ENCODE measurements around the gene STK36. TPM values are rescaled to one million over a fixed set of nuclear protein-coding genes. Genes with fewer than 3 reads are reported as not detected.

STK36 gene
- total RNA-seq, 1 donor from 2014 or later, result 29.2 TPM

GRCh38 chr2:218642786-218643185 is 29.1 kb upstream of the STK36 start:
- TF ChIP-seq, protein P1, sequence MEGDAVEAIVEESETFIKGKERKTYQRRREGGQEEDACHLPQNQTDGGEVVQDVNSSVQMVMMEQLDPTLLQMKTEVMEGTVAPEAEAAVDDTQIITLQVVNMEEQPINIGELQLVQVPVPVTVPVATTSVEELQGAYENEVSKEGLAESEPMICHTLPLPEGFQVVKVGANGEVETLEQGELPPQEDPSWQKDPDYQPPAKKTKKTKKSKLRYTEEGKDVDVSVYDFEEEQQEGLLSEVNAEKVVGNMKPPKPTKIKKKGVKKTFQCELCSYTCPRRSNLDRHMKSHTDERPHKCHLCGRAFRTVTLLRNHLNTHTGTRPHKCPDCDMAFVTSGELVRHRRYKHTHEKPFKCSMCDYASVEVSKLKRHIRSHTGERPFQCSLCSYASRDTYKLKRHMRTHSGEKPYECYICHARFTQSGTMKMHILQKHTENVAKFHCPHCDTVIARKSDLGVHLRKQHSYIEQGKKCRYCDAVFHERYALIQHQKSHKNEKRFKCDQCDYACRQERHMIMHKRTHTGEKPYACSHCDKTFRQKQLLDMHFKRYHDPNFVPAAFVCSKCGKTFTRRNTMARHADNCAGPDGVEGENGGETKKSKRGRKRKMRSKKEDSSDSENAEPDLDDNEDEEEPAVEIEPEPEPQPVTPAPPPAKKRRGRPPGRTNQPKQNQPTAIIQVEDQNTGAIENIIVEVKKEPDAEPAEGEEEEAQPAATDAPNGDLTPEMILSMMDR (IDR thresholded peaks at IDR 0.05), result no peak
- POLR2A ChIA-PET, result no interaction called here
- no peaks in the 10 kb centered on the region for H3K27me3 Mint-ChIP-seq
- H3K36me3 Mint-ChIP-seq (ENCODE audit: low read depth), result peaks cover 80% of the 10 kb centered on the region
- no peak overlapping the region for H3K4me3 Mint-ChIP-seq
- ATAC-seq (ENCODE audit: low read depth), result no peak
- intact Hi-C loops (cut with micrococcal nuclease), result no loop called here
- no peaks in the 10 kb centered on the region for H3K9me3 Mint-ChIP-seq
- no peaks in the 10 kb centered on the region for H3K4me1 Mint-ChIP-seq
- H3K27ac Mint-ChIP-seq, result no peak overlapping the region
- no peak for DNase-seq
- CTCF ChIA-PET, result no interaction called here

DNA sequence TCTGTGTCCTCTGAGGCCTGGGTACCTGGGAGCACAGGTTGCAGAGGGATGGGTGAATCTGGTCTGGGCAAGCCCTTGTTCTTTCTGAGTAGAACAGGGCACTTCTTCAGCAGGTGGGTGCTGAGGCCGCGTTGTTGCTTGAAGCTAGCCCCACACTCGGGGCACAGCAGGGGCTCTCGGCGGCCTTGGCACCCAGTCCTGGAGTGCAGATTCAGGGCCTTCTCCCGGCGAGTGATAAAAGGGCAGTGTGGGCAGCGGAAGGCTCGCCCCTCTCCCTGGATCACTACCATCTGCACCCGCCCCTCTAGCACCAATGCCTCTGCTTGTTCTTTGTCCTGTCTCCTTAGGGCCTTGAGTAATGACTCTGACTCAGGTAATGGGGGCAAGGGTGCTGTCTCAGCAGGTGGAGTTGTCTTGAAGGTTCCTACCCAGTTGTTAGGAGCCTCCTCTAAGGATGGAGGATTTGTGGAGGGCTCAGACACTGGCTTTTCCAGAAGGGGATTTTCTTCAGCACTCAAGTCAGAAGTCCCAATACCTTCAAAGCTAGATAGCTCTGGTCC is 28.1 kb upstream of the STK36 start:
- Mint-ChIP-seq H3K27me3 (no peaks in the 10 kb centered on the region), H3K36me3 (ENCODE audit: low read depth) (peaks cover 80% of the 10 kb centered on the region), H3K4me3 (no peak overlapping the region), H3K9me3 (no peaks in the 10 kb centered on the region), H3K27ac (no peak overlapping the region), H3K4me1 (no peaks in the 10 kb centered on the region)
- DNase-seq (no peak), ATAC-seq (ENCODE audit: low read depth) (no peak)
- intact Hi-C loops (cut with micrococcal nuclease), result no loop called here
- ChIA-PET POLR2A (no interaction called here), CTCF (no interaction called here)
- TF ChIP-seq, protein P1 (IDR thresholded peaks at IDR 0.05), result no peak

DNA sequence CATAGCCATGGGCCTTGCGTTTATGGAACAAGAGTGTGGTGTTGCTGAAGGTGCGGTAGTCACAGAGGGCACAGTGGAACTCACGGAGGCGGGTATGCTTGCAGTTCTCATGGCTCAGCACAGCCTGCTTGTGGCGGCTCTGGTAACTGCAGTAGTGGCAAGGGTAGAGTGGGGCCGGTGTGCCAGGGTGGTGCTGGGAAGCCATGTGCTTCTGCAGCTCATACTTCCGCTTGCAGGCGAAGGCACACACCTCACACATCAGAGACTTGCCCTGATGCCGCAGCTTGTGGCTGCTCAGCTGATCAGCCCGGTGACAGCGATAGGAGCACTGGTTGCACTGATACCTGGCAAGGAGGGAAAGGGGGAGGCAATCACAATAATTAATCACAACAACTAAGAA is 27.2 kb upstream of the STK36 start:
- Mint-ChIP-seq H3K4me1 (no peaks in the 10 kb centered on the region), H3K9me3 (no peaks in the 10 kb centered on the region), H3K27ac (no peak overlapping the region), H3K4me3 (no peak overlapping the region), H3K27me3 (no peaks in the 10 kb centered on the region), H3K36me3 (ENCODE audit: low read depth) (peaks cover 81% of the 10 kb centered on the region)
- TF ChIP-seq, protein P1 (IDR thresholded peaks at IDR 0.05), result no peak
- ChIA-PET POLR2A (no interaction called here), CTCF (no interaction called here)
- intact Hi-C loops (cut with micrococcal nuclease), result loop anchor here (5.0 kb wide), 1 partner anchor 352 kb away; the partner anchor contains the start of gene TMBIM1
- DNase-seq, result no peak
- ATAC-seq (ENCODE audit: low read depth), result no peak

- ATAC-seq (ENCODE audit: low read depth) (no peak), DNase-seq (no peak)
- no peak overlapping the region for H3K27ac Mint-ChIP-seq
- no peaks in the 10 kb centered on the region for H3K4me1 Mint-ChIP-seq
- no peaks in the 10 kb centered on the region for H3K27me3 Mint-ChIP-seq
- TF ChIP-seq, protein P1 (IDR thresholded peaks at IDR 0.05), result no peak
- no peak overlapping the region for H3K4me3 Mint-ChIP-seq
- peaks cover 83% of the 10 kb centered on the region for H3K36me3 Mint-ChIP-seq (ENCODE audit: low read depth)
- intact Hi-C loops (cut with micrococcal nuclease), result loop anchor here (5.0 kb wide), 1 partner anchor 353 kb away; the partner anchor contains the start of gene TMBIM1
- no peaks in the 10 kb centered on the region for H3K9me3 Mint-ChIP-seq
- ChIA-PET CTCF (no interaction called here), POLR2A (interaction anchor here (0.5 kb wide), 1 partner anchor 45 kb away, joined by 5 read pairs; no protein-coding TSS in a partner anchor)
These were observed 26.8 kb upstream of the STK36 start for GRCh38 chr2:218645126-218645525.

- H3K4me3 Mint-ChIP-seq, result no peak overlapping the region
- ChIA-PET CTCF (interaction anchor here (0.9 to 2.5 kb wide), 8 partner anchors 10 to 241 kb away, joined by 3 to 15 read pairs (median 4); partner anchors contain the start of genes BCS1L and ZNF142), POLR2A (interaction anchor here (1.5 kb wide), 1 partner anchor 11 kb away, joined by 4 read pairs; the partner anchor contains the start of genes BCS1L and ZNF142)
- H3K4me1 Mint-ChIP-seq, result no peaks in the 10 kb centered on the region
- no peak overlapping the region for H3K27ac Mint-ChIP-seq
- H3K9me3 Mint-ChIP-seq, result no peaks in the 10 kb centered on the region
- intact Hi-C loops (cut with micrococcal nuclease), result loop anchor here (1.0 to 5.0 kb wide), 5 partner anchors 11 to 462 kb away; partner anchors contain the start of genes BCS1L, TMBIM1 and ZNF142
- ATAC-seq (ENCODE audit: low read depth) (peak; percentile 88), DNase-seq (peak; percentile 36)
- no peaks in the 10 kb centered on the region for H3K27me3 Mint-ChIP-seq
- H3K36me3 Mint-ChIP-seq (ENCODE audit: low read depth), result peaks cover 89% of the 10 kb centered on the region
- TF ChIP-seq, protein P1 (IDR thresholded peaks at IDR 0.05), result no peak
These were observed 23.6 kb upstream of the STK36 start for GRCh38 chr2:218648088-218648786.
